GM12878 (cell line): ENCODE measurements around the gene CFAP58. TPM values are rescaled to one million over a fixed set of nuclear protein-coding genes. Genes with fewer than 3 reads are reported as not detected.

Experiments
- ATAC-seq: fragments of 200-7000 bp; cut with Tn5 transposase; 3 replicates; pipeline ENCODE4 v1.9.1; 2020; ENCODE audit warnings: mild to moderate bottlenecking, moderate library complexity
- BruUV-seq: library from RNA; stranded (reverse); fragments of 400-500 nt; replicated peaks from 2 replicates; lab custom pipeline; 2021; lab: Mats Ljungman, UMichigan
- CTCF ChIA-PET: fragments of 300-600 bp; sonication (Branson Sonifier 250); formaldehyde crosslinking; extraction: SDS; loops from one replicate; lab custom pipeline; 2021; ENCODE audit warnings: inconsistent platforms; lab: Yijun Ruan, JAX
- POLR2A ChIA-PET: fragments of 350-600 bp; formaldehyde crosslinking; extraction: SDS; loops from one replicate; lab custom pipeline; 2021; ENCODE audit warnings: inconsistent platforms; lab: Charles Lee
- RAD21 ChIA-PET: fragments of 300-600 bp; sonication (Branson Sonifier 250); formaldehyde crosslinking; loops from one replicate; lab custom pipeline; 2023; ENCODE audit warnings: antibody characterized with exemption; ENCODE audit not compliant: unreplicated experiment; lab: Charles Lee
- SMC1A ChIA-PET: fragments of 300-600 bp; sonication (Branson Sonifier 250); formaldehyde crosslinking; loops from one replicate; lab custom pipeline; 2023; ENCODE audit not compliant: unreplicated experiment, uncharacterized antibody; lab: Charles Lee
- DNase-seq: peaks from one replicate; pipeline ENCODE4 v3.0.0-alpha.2; 2011; ENCODE audit warnings: low read depth, low spot score
- FAIRE-seq: peaks from 3 replicates; lab custom pipeline; 2011; peaks lifted over from hg19 to GRCh38; lab: Jason Lieb, UNC
- H2AFZ ChIP-seq: 2 replicates; pipeline ENCODE4 v1.6.0; 2011; ENCODE audit warnings: low read depth, low read length, control low read depth; ENCODE audit not compliant: control insufficient read depth
- H3K27ac ChIP-seq: 2 replicates; pipeline ENCODE4 v1.5.1; 2011; ENCODE audit warnings: control low read depth; ENCODE audit not compliant: control insufficient read depth, insufficient read depth
- H3K27me3 ChIP-seq, 2 experiments: replicated peaks in 1 of 2; 2 replicates each; pipeline versions ENCODE4 v1.6.0 to v1.6.1; 2011; ENCODE audit warnings: low read length in 1 of 2; ENCODE audit not compliant: control insufficient read depth in 2 of 2, insufficient read depth in 2 of 2
- H3K36me3 ChIP-seq, 2 experiments: 2 replicates each; pipeline ENCODE4 v1.5.1; 2011; ENCODE audit warnings: low read length in 1 of 2; ENCODE audit not compliant: control insufficient read depth in 2 of 2, insufficient read depth in 2 of 2
- H3K4me1 ChIP-seq: 2 replicates; pipeline ENCODE4 v1.6.1; 2011; ENCODE audit warnings: mild to moderate bottlenecking, low read length, moderate library complexity, mixed read lengths; ENCODE audit not compliant: control insufficient read depth, insufficient read depth
- H3K4me2 ChIP-seq: 2 replicates; pipeline ENCODE4 v1.6.0; 2011; ENCODE audit warnings: control low read depth; ENCODE audit not compliant: control insufficient read depth, insufficient read depth
- H3K4me3 ChIP-seq: fragments of 200-600 bp; sonication (generic); 2 replicates; pipeline ENCODE4 v1.5.1; 2016
- H3K79me2 ChIP-seq: 2 replicates; pipeline ENCODE4 v1.6.0; 2011; ENCODE audit warnings: low read length; ENCODE audit not compliant: control insufficient read depth, insufficient read depth
- H3K9ac ChIP-seq: 2 replicates; pipeline ENCODE4 v1.8.0; 2011; ENCODE audit warnings: low read length, control low read depth, mixed read lengths; ENCODE audit not compliant: control insufficient read depth, insufficient read depth
- H3K9me3 ChIP-seq: replicated peaks from 3 replicates; pipeline ENCODE4 v1.5.1; 2011; ENCODE audit warnings: mild to moderate bottlenecking, low read length; ENCODE audit not compliant: control insufficient read depth, insufficient read depth
- H4K20me1 ChIP-seq: 2 replicates; pipeline ENCODE4 v1.6.0; 2011; ENCODE audit not compliant: control insufficient read depth, insufficient read depth
- E2F4 ChIP-seq: IDR thresholded peaks from 2 replicates; pipeline ENCODE4 v1.6.1; 2012; ENCODE audit warnings: low read depth, low read length, improper control_type of control experiment
- MTA2 ChIP-seq: fragments of 450-650 bp; IDR thresholded peaks from 2 replicates; pipeline ENCODE4 v1.6.1; 2016; ENCODE audit warnings: low read depth, mild to moderate bottlenecking, moderate library complexity
- NFYB ChIP-seq: IDR thresholded peaks from 2 replicates; pipeline ENCODE4 v1.6.1; 2011; ENCODE audit warnings: low read depth, mild to moderate bottlenecking, low read length, improper control_type of control experiment, moderate library complexity; ENCODE audit not compliant: insufficient read depth
- POLR2AphosphoS2 ChIP-seq: IDR thresholded peaks from 2 replicates; pipeline ENCODE4 v1.6.1; 2011; ENCODE audit warnings: low read depth, mild to moderate bottlenecking, low read length, improper control_type of control experiment, moderate library complexity
- POLR2AphosphoS5 ChIP-seq: IDR thresholded peaks from 2 replicates; pipeline ENCODE4 v1.6.1; 2011; ENCODE audit warnings: mild to moderate bottlenecking, low read length, inconsistent platforms
- RELB ChIP-seq: fragments of 450-650 bp; IDR thresholded peaks from 2 replicates; pipeline ENCODE4 v1.6.1; 2017; ENCODE audit warnings: low read depth, mild to moderate bottlenecking, moderate library complexity
- SMAD5 ChIP-seq: IDR thresholded peaks from 2 replicates; pipeline ENCODE4 v1.6.1; 2016; ENCODE audit warnings: antibody characterized with exemption, low read depth
- SREBF2 ChIP-seq: IDR thresholded peaks from 2 replicates; pipeline ENCODE4 v1.6.1; 2012; ENCODE audit warnings: mild to moderate bottlenecking, low read length
- TCF12 ChIP-seq: IDR thresholded peaks from 2 replicates; pipeline ENCODE4 v1.6.1; 2011; ENCODE audit warnings: low read depth, mild to moderate bottlenecking, low read length
- WGBS: methylation state at CpG from one replicate; pipeline ENCODE4 v1.1.6; 2016; ENCODE audit warnings: low lambda C conversion rate; ENCODE audit not compliant: insufficient replicate concordance, insufficient coverage; ENCODE audit errors: missing lambda C conversion rate; 5-methylcytosine and 5-hydroxymethylcytosine counted together
- in situ Hi-C: fragments of 300-500 bp; cut with MboI; formaldehyde crosslinking; loops from 9 replicates; pipeline ENCODE4 v1.14.3; 2018; ENCODE audit warnings: mixed read lengths
- intact Hi-C: fragments of 100-400 bp; cut with micrococcal nuclease; formaldehyde crosslinking; loops from one replicate; pipeline ENCODE4 v1.14.2; 2022; ENCODE audit not compliant: unreplicated experiment
- polyA plus RNA-seq, 11 experiments: library from polyadenylated mRNA; depleted of rRNA in 4 of 11; unstranded in 6 of 11; stranded (reverse) in 5 of 11; fragments of >200 nt; fragmentation: Nextera tagmentation in 4 of 11; fragmentation: Illumina TruSeq in 1 of 11; extraction: Ambion mirVana in 4 of 11; extraction: Trizol in 1 of 11; gene quantifications; 1 replicate in 1 of 11; 2 replicates in 10 of 11; pipeline versions ENCODE4 v1.2.1 to v1.2.3, GENCODE V29; 2011 to 2016; ENCODE audit warnings: inconsistent platforms in 2 of 11, missing spikeins in 2 of 11, low read depth in 1 of 11
- total RNA-seq, 4 experiments: library from RNA; depleted of rRNA in 3 of 4; stranded (reverse); fragments of >200 nt in 3 of 4; fragmentation: Illumina TruSeq in 1 of 4; extraction: Trizol in 1 of 4; gene quantifications; 2 replicates each; pipeline versions ENCODE4 v1.2.1 to v1.2.3, GENCODE V29; 2013 to 2021

CFAP58 gene
- total and polyA plus RNA-seq, 10 of the 15 experiments (the other 5 are each of a cell fraction or from before 2014, with no cell fraction given) = 0.03 to 0.35 (median 0.21) TPM

- CTCF ChIA-PET = interaction anchor here (0.7 to 1.2 kb wide), 3 partner anchors 11 to 214 kb away, joined by 3 read pairs; no protein-coding TSS in a partner anchor
- RAD21 ChIA-PET = no interaction called here
- no peak overlapping the region for H3K27ac ChIP-seq
- BruUV-seq = no TSS peak
- TF ChIP-seq SREBF2 = no peak
- no peak for TF ChIP-seq POLR2AphosphoS2
- TF ChIP-seq SMAD5 = no peak
- TF ChIP-seq POLR2AphosphoS5 = no peak
- TF ChIP-seq MTA2 = no peak
- no peak for TF ChIP-seq RELB
- TF ChIP-seq TCF12 = no peak
- no peak for TF ChIP-seq NFYB
- TF ChIP-seq E2F4 = no peak
- SMC1A ChIA-PET = no interaction called here
- no peak overlapping the region for H3K9ac ChIP-seq
- FAIRE-seq (no peak), ATAC-seq (no peak), DNase-seq (no peak)
- 45% methylated on average over 8 of the region's 8 CpGs for WGBS
- no peaks in the 10 kb centered on the region for H3K4me1 ChIP-seq
- in situ Hi-C loops (no loop called here), intact Hi-C loops (loop anchor here (10.0 kb wide), 1 partner anchor 181 kb away; no protein-coding TSS in a partner anchor)
- no peaks in the 10 kb centered on the region for H4K20me1 ChIP-seq
- H3K36me3 ChIP-seq = no peaks in the 10 kb centered on the region
- H3K79me2 ChIP-seq = no peaks in the 10 kb centered on the region
- no peak overlapping the region for H2AFZ ChIP-seq
- POLR2A ChIA-PET = no interaction called here
- H3K27me3 ChIP-seq = no peaks in the 10 kb centered on the region; a peak in 1 of 4 replicates
- H3K4me3 ChIP-seq = no peak overlapping the region
- no peaks in the 10 kb centered on the region for H3K9me3 ChIP-seq
- no peak overlapping the region for H3K4me2 ChIP-seq
These were observed 50.0 kb downstream of the CFAP58 start for GRCh38 chr10:104403636-104404035.
